Panc1 (cell line): ENCODE data around the gene DR1. TPM values are rescaled to one million over a fixed set of nuclear protein-coding genes. Genes with fewer than 3 reads are reported as not detected.

Experiments used
- ATAC-seq: fragments of 200-7000 bp; cut with Tn5 transposase; 2 replicates; pipeline ENCODE4 v1.9.1; 2020; ENCODE audit warnings: mild to moderate bottlenecking, moderate library complexity
- BruUV-seq: library from RNA; stranded (reverse); fragments of 400-500 nt; replicated peaks from 2 replicates; lab custom pipeline; 2021; lab: Mats Ljungman, UMichigan
- CTCF ChIA-PET: fragments of 300-600 bp; sonication (Branson Sonifier 250); formaldehyde crosslinking; loops from one replicate; lab custom pipeline; 2022; ENCODE audit warnings: antibody characterized with exemption; lab: Charles Lee
- POLR2A ChIA-PET: fragments of 300-600 bp; sonication (Branson Sonifier 250); formaldehyde crosslinking; loops from one replicate; lab custom pipeline; 2022; ENCODE audit warnings: antibody characterized with exemption; lab: Charles Lee
- DNase-seq: peaks from one replicate; pipeline ENCODE4 v3.0.0-alpha.2; 2010; ENCODE audit warnings: low read depth, low spot score
- H3K27ac ChIP-seq: 2 replicates; pipeline ENCODE4 v1.5.1; 2011; ENCODE audit warnings: mild to moderate bottlenecking, low read length, inconsistent platforms
- H3K27me3 ChIP-seq: fragments of 200-500 bp; sonication (Bioruptor generic); 2 replicates; pipeline ENCODE4 v1.6.0; 2014; ENCODE audit warnings: low read length, inconsistent platforms; ENCODE audit not compliant: control insufficient read depth, insufficient read depth
- H3K36me3 ChIP-seq: fragments of 200-500 bp; sonication (Bioruptor generic); 2 replicates; pipeline ENCODE4 v1.5.1; 2014; ENCODE audit warnings: inconsistent platforms, mild to moderate bottlenecking, low read length, moderate library complexity; ENCODE audit not compliant: control insufficient read depth, insufficient read depth
- H3K4me1 ChIP-seq: 2 replicates; pipeline ENCODE4 v1.5.1; 2011; ENCODE audit warnings: inconsistent platforms, mild to moderate bottlenecking, low read length, moderate library complexity; ENCODE audit not compliant: control insufficient read depth, insufficient read depth
- H3K4me3 ChIP-seq, 2 experiments: 2 replicates each; pipeline ENCODE4 v1.5.1; 2011 to 2012; ENCODE audit warnings: low read depth in 2 of 2, low read length in 2 of 2, mild to moderate bottlenecking in 2 of 2, inconsistent platforms in 1 of 2, moderate library complexity in 1 of 2
- H3K9me3 ChIP-seq: fragments of 200-500 bp; sonication (Bioruptor generic); 2 replicates; pipeline ENCODE4 v1.5.1; 2014; ENCODE audit warnings: low read depth, mild to moderate bottlenecking, inconsistent platforms, low read length, moderate library complexity; ENCODE audit not compliant: control insufficient read depth, insufficient read depth
- POLR2AphosphoS5 ChIP-seq: IDR thresholded peaks from 2 replicates; pipeline ENCODE4 v1.6.1; 2012; ENCODE audit warnings: mild to moderate bottlenecking, low read depth, low read length, moderate library complexity
- SIN3A ChIP-seq: IDR thresholded peaks from 2 replicates; pipeline ENCODE4 v1.6.1; 2012; ENCODE audit warnings: low read depth, mild to moderate bottlenecking, low read length, moderate library complexity, borderline replicate concordance; ENCODE audit not compliant: insufficient read depth
- TCF7L2 ChIP-seq: IDR thresholded peaks from 2 replicates; pipeline ENCODE4 v1.6.1; 2011; ENCODE audit warnings: mild to moderate bottlenecking, low read depth, low read length, inconsistent platforms
- in situ Hi-C: cut with HindIII; loops from 2 replicates; pipeline ENCODE4 v1.10.0; 2016; ENCODE audit warnings: low sequenced_read_pairs, low pct_unique_long_range_greater_than_20kb
- intact Hi-C: fragments of 100-400 bp; cut with micrococcal nuclease; formaldehyde crosslinking; loops from one replicate; pipeline ENCODE4 v1.10.0; 2022; ENCODE audit not compliant: unreplicated experiment
- total RNA-seq: library from RNA; stranded (reverse); gene quantifications from one replicate; pipeline ENCODE4 v1.2.1, GENCODE V29; 2021; ENCODE audit not compliant: unreplicated experiment
- TF ChIP-seq, protein P1 (sequence below), 2 experiments: IDR thresholded peaks; 2 replicates each; pipeline ENCODE4 v1.6.1; 2011 to 2012; ENCODE audit warnings: low read depth in 2 of 2, control low read depth in 1 of 2, low read length in 1 of 2, mild to moderate bottlenecking in 1 of 2, moderate library complexity in 1 of 2; ENCODE audit not compliant: insufficient read depth in 1 of 2
- TF ChIP-seq, protein P2 (sequence below): fragments of 450-650 bp; IDR thresholded peaks from 2 replicates; pipeline ENCODE4 v1.5.1; 2017; ENCODE audit warnings: mild to moderate bottlenecking

DR1 gene
- total RNA-seq, 1 experiment from 2014 or later: 39.0 TPM

GRCh38 chr1:93360111-93360510 is 14.4 kb downstream of the DR1 start:
- H3K36me3 ChIP-seq: peaks cover 12% of the 10 kb centered on the region; the same call in 1 of the 2 replicates
- H3K27me3 ChIP-seq: no peaks in the 10 kb centered on the region
- DNase-seq: no peak
- no peak overlapping the region for H3K4me3 ChIP-seq
- ChIA-PET CTCF (no interaction called here), POLR2A (no interaction called here)
- H3K9me3 ChIP-seq: no peaks in the 10 kb centered on the region
- no peak overlapping the region for H3K27ac ChIP-seq
- intact Hi-C loops (no loop called here), in situ Hi-C loops (no loop called here)
- no peak for ATAC-seq
- H3K4me1 ChIP-seq: no peaks in the 10 kb centered on the region
- BruUV-seq: no TSS peak
- TF ChIP-seq POLR2AphosphoS5: no peak
- TF ChIP-seq, protein P1, sequence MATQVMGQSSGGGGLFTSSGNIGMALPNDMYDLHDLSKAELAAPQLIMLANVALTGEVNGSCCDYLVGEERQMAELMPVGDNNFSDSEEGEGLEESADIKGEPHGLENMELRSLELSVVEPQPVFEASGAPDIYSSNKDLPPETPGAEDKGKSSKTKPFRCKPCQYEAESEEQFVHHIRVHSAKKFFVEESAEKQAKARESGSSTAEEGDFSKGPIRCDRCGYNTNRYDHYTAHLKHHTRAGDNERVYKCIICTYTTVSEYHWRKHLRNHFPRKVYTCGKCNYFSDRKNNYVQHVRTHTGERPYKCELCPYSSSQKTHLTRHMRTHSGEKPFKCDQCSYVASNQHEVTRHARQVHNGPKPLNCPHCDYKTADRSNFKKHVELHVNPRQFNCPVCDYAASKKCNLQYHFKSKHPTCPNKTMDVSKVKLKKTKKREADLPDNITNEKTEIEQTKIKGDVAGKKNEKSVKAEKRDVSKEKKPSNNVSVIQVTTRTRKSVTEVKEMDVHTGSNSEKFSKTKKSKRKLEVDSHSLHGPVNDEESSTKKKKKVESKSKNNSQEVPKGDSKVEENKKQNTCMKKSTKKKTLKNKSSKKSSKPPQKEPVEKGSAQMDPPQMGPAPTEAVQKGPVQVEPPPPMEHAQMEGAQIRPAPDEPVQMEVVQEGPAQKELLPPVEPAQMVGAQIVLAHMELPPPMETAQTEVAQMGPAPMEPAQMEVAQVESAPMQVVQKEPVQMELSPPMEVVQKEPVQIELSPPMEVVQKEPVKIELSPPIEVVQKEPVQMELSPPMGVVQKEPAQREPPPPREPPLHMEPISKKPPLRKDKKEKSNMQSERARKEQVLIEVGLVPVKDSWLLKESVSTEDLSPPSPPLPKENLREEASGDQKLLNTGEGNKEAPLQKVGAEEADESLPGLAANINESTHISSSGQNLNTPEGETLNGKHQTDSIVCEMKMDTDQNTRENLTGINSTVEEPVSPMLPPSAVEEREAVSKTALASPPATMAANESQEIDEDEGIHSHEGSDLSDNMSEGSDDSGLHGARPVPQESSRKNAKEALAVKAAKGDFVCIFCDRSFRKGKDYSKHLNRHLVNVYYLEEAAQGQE (IDR thresholded peaks at IDR 0.05; ENCODE audit: insufficient read depth in 1 of 2, low read depth in 2 of 2, low read length in 1 of 2): no peak
- no peak for TF ChIP-seq SIN3A
- no peak for TF ChIP-seq TCF7L2
- TF ChIP-seq, protein P2, sequence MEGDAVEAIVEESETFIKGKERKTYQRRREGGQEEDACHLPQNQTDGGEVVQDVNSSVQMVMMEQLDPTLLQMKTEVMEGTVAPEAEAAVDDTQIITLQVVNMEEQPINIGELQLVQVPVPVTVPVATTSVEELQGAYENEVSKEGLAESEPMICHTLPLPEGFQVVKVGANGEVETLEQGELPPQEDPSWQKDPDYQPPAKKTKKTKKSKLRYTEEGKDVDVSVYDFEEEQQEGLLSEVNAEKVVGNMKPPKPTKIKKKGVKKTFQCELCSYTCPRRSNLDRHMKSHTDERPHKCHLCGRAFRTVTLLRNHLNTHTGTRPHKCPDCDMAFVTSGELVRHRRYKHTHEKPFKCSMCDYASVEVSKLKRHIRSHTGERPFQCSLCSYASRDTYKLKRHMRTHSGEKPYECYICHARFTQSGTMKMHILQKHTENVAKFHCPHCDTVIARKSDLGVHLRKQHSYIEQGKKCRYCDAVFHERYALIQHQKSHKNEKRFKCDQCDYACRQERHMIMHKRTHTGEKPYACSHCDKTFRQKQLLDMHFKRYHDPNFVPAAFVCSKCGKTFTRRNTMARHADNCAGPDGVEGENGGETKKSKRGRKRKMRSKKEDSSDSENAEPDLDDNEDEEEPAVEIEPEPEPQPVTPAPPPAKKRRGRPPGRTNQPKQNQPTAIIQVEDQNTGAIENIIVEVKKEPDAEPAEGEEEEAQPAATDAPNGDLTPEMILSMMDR: no peak

GRCh38 chr1:93362237-93362636 is 16.5 kb downstream of the DR1 start:
- in situ Hi-C loops: no loop called here
- H3K36me3 ChIP-seq: peaks cover 8% of the 10 kb centered on the region; the same call in 1 of the 2 replicates
- intact Hi-C loops: no loop called here
- H3K9me3 ChIP-seq: no peaks in the 10 kb centered on the region
- H3K27ac ChIP-seq: no peak overlapping the region
- POLR2A ChIA-PET: interaction anchor here (0.6 kb wide), 1 partner anchor 58 kb away, joined by 6 read pairs; no protein-coding TSS in a partner anchor
- CTCF ChIA-PET: no interaction called here
- ATAC-seq (no peak), DNase-seq (no peak)
- TF ChIP-seq TCF7L2 (no peak), SIN3A (no peak), POLR2AphosphoS5 (no peak)
- TF ChIP-seq, protein P2: no peak
- TF ChIP-seq, protein P1 (IDR thresholded peaks at IDR 0.05; ENCODE audit: insufficient read depth in 1 of 2, low read depth in 2 of 2, low read length in 1 of 2): no peak
- BruUV-seq: no TSS peak
- H3K4me3 ChIP-seq: no peak overlapping the region
- no peaks in the 10 kb centered on the region for H3K4me1 ChIP-seq
- no peaks in the 10 kb centered on the region for H3K27me3 ChIP-seq
